BJ (cell line): ENCODE results near the gene C3orf52. TPM values are rescaled to one million over a fixed set of nuclear protein-coding genes. Genes with fewer than 3 reads are reported as not detected.

ENCODE experiments used
- CTCF ChIA-PET: fragments of 350-600 bp; formaldehyde crosslinking; extraction: SDS; loops from one replicate; lab custom pipeline; 2021; ENCODE audit warnings: antibody characterized with exemption, inconsistent platforms; lab: Yijun Ruan, JAX
- POLR2A ChIA-PET: fragments of 300-600 bp; sonication (Branson Sonifier 250); formaldehyde crosslinking; extraction: SDS; loops from one replicate; lab custom pipeline; 2021; ENCODE audit warnings: antibody characterized with exemption; lab: Charles Lee
- DNase-seq: peaks from one replicate; pipeline ENCODE4 v3.0.0-alpha.2; 2011; ENCODE audit warnings: low read depth
- H3K27me3 ChIP-seq: 2 replicates; pipeline ENCODE4 v1.6.0; 2011; ENCODE audit warnings: low read length; ENCODE audit not compliant: control insufficient read depth, insufficient read depth
- H3K36me3 ChIP-seq: 2 replicates; pipeline ENCODE4 v1.5.1; 2011; ENCODE audit warnings: low read length; ENCODE audit not compliant: control insufficient read depth, insufficient read depth
- H3K4me3 ChIP-seq: 2 replicates; pipeline ENCODE4 v1.5.1; 2011; ENCODE audit warnings: low read depth, mild to moderate bottlenecking, control low read depth, low read length
- polyA plus RNA-seq: library from polyadenylated mRNA; depleted of rRNA; stranded (reverse); fragments of >200 nt; gene quantifications from 2 replicates; pipeline ENCODE4 v1.2.3, GENCODE V29; 2011
- TF ChIP-seq, protein P1 (sequence below): IDR thresholded peaks from 2 replicates; pipeline ENCODE4 v1.5.1; 2011; ENCODE audit warnings: low read depth, mild to moderate bottlenecking, control low read depth, inconsistent platforms, low read length, moderate library complexity; ENCODE audit not compliant: insufficient read depth

C3orf52 gene
- polyA plus RNA-seq, 1 experiment: 4.5 TPM

DNA sequence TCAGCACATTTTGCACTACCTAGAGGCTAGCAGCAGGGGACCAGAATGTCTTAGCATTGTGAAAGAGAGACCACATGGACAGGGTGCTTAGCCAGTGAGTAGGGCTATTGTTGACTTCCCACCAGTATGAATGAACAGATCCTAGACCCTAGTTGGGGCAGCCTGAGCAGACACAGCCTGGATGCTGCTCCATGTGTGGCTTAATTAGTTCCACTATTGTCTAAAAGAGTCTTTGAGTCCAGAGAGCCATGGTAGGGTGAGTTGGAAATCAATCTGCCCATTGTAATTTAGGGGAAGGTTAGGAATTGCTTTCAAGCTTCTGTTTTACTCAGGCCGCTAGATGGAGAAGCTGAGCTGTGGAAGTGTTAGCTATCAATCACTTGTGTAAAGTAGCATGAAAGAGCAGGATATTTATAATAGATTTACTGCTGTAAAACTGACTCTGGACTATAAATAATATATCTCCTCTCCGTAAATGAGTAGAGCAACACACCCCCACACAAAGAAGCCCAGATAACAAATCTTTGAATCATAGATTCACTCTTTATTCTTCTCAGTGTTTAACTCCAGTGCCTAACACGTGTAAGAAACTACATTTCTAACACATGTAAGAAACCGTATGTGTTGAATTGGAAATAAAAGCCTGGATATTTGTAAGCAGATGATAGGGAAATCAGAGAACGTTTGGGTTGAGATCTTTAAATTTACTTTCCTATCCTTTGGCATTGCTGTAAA is 50.9 kb downstream of the C3orf52 start:
- ChIA-PET POLR2A (no interaction called here), CTCF (interaction anchor here (0.5 to 2.4 kb wide), 7 partner anchors 8 to 119 kb away, joined by 3 to 8 read pairs (median 3); no protein-coding TSS in a partner anchor)
- no peak for DNase-seq

DNA sequence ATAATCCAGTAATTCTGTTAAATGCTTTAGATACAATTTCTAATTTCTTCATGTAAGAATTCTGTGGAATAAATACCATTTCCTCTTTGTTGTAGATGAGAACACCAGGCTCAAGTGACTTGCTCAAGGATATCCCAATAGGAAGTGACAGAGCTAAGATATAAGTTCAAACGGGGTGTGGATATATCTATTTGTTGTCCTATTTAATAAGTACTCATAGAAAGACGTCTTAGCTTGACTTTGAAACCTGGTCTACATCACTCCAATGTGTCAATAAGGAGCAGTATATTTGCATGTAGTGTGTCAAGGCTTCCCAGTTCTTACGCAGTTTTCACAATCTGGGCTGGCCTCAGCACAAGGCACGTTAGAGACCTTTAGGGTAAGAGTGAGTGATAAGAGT is 51.6 kb downstream of the C3orf52 start:
- Histone ChIP-seq H3K36me3 (no peaks in the 10 kb centered on the region), H3K27me3 (no peaks in the 10 kb centered on the region; the same call in 1 of the 2 replicates), H3K4me3 (no peak overlapping the region)
- DNase-seq: no peak
- CTCF ChIA-PET: interaction anchor here (1.1 to 2.4 kb wide), 5 partner anchors 9 to 26 kb away, joined by 3 to 8 read pairs (median 4); no protein-coding TSS in a partner anchor
- POLR2A ChIA-PET: no interaction called here
- TF ChIP-seq, protein P1, sequence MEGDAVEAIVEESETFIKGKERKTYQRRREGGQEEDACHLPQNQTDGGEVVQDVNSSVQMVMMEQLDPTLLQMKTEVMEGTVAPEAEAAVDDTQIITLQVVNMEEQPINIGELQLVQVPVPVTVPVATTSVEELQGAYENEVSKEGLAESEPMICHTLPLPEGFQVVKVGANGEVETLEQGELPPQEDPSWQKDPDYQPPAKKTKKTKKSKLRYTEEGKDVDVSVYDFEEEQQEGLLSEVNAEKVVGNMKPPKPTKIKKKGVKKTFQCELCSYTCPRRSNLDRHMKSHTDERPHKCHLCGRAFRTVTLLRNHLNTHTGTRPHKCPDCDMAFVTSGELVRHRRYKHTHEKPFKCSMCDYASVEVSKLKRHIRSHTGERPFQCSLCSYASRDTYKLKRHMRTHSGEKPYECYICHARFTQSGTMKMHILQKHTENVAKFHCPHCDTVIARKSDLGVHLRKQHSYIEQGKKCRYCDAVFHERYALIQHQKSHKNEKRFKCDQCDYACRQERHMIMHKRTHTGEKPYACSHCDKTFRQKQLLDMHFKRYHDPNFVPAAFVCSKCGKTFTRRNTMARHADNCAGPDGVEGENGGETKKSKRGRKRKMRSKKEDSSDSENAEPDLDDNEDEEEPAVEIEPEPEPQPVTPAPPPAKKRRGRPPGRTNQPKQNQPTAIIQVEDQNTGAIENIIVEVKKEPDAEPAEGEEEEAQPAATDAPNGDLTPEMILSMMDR: no peak

More for the DNA sequence above, 50.9 kb downstream of the C3orf52 start:
- no peak overlapping the region for H3K4me3 ChIP-seq
- TF ChIP-seq, protein P1: peak; percentile 57
- H3K27me3 ChIP-seq: no peaks in the 10 kb centered on the region; the same call in 1 of the 2 replicates
- no peaks in the 10 kb centered on the region for H3K36me3 ChIP-seq

DNA sequence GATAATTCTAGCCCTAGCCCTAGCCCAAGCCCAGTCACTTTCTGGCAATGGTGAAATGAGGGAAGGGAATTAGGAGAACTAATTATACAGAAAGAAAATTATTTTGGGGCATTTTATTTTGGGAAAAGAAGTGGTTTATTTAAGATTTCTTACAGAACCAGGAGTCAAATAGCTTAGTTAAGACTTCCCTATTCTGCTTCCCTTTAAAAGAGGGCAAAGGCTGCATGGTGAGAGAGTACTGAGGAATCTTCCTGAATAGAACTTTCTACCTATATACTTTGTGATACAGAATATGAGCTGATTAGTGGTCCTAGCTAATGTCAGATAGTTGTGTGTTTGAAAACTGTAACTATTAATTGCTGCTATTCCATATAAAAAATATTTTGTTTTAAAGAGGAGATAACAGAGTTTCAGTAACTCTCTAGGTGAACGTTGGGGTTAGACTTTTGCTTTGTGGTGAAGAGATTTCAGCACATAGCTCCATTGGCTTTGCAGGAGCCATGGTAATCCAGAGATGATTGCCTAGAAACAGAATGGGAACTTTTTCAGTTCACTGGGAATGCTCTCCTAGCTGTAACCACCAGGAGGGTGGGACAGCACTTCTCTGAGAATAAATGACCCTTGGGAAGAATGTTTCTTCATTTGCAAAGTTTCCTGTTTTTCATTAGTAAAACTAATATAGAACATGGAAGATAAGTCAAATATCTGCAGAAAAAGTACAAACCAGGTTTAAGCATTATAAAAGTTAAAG is 52.2 kb downstream of the C3orf52 start:
- no peak for DNase-seq
- ChIA-PET CTCF (interaction anchor here (1.1 to 2.4 kb wide), 5 partner anchors 9 to 27 kb away, joined by 3 to 8 read pairs (median 4); no protein-coding TSS in a partner anchor), POLR2A (no interaction called here)
- no peaks in the 10 kb centered on the region; the same call in 1 of the 2 replicates for H3K27me3 ChIP-seq
- no peak overlapping the region for H3K4me3 ChIP-seq
- H3K36me3 ChIP-seq: no peaks in the 10 kb centered on the region
- TF ChIP-seq, protein P1: no peak

DNA sequence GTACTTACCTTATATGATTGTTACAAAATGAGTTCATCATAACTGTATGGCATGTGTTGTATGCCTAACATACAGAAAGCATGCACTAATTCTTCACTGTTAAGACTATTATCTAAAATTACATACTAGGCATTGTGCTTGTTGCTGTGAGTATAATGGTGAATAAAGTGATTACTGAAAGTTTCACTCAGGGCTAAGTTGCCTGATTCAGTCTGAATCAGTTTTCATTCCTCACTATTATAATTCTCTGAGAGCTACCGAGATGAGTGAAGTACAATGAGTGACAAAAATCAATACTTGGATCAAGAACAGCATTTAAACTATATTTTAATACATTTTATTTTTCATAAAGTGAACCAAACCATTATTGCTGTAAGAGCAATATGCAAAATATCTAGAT is 54.4 kb downstream of the C3orf52 start:
- Histone ChIP-seq H3K4me3 (no peak overlapping the region), H3K36me3 (no peaks in the 10 kb centered on the region), H3K27me3 (no peaks in the 10 kb centered on the region; the same call in 1 of the 2 replicates)
- TF ChIP-seq, protein P1: no peak
- no peak for DNase-seq
- POLR2A ChIA-PET: no interaction called here
- CTCF ChIA-PET: no interaction called here

DNA sequence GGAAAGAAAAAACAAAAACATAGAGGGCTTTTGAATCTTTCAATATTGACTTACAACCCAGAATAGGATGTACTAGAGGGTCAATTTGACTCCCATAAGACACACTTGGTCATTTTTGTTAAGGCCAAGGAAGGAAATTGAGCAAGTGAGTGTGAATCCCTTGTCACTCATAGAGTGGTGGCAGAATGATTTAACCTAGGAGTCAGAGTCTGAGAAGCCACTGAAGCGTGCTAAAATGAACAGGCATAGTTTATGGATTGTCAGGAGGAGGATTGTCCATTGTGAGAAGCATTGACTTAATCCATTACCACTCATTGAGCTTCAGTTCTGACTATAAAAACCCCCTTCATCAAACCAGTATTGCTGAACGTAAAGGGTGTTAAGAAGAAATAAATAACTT is 55.1 kb downstream of the C3orf52 start:
- no peak overlapping the region for H3K4me3 ChIP-seq
- no peaks in the 10 kb centered on the region for H3K36me3 ChIP-seq
- H3K27me3 ChIP-seq: no peaks in the 10 kb centered on the region; the same call in 1 of the 2 replicates
- POLR2A ChIA-PET: no interaction called here
- CTCF ChIA-PET: no interaction called here
- TF ChIP-seq, protein P1: no peak
- DNase-seq: no peak
